ENCODE measurements around the gene PAOX.
"Not testable (repeated sequence)": the region's sequence is repeated elsewhere in the genome, so short reads cannot be mapped to it uniquely, and the experiment has no call there.

The PAOX gene

GRCh38 chr10:133365461-133366129 lies 13.5 kb upstream of the PAOX start:
- DNase-seq = no peak

GRCh38 chr10:133366130-133366478 lies 13.0 kb upstream of the PAOX start:
- no peak for DNase-seq

- DNase-seq = no peak
Observed at GRCh38 chr10:133366751-133367150, 12.3 kb upstream of the PAOX start.

GRCh38 chr10:133367461-133367860 lies 11.6 kb upstream of the PAOX start:
- DNase-seq = not testable (repeated sequence)

- DNase-seq = no peak
Observed at GRCh38 chr10:133368153-133368552, 10.9 kb upstream of the PAOX start.

- DNase-seq = no peak
Observed at GRCh38 chr10:133370030-133370786, 8.9 kb upstream of the PAOX start.

GRCh38 chr10:133372507-133372906 lies 6.6 kb upstream of the PAOX start:
- no peak for DNase-seq

- DNase-seq = peak; percentile 34 to 75
Observed at GRCh38 chr10:133373174-133374090, 5.6 kb upstream of the PAOX start, which contains the start of gene ECHS1. Gene ECHS1 (minus strand): TSS chr10:133373354. CDS start chr10:133373333, 21 bp downstream.

- DNase-seq = no peak
Observed at GRCh38 chr10:133375357-133376115, 3.5 kb upstream of the PAOX start.

GRCh38 chr10:133376183-133376582 lies 2.9 kb upstream of the PAOX start:
- not testable (repeated sequence) for DNase-seq

GRCh38 chr10:133377025-133377817 lies 1.8 kb upstream of the PAOX start:
- no peak for DNase-seq

GRCh38 chr10:133377818-133378250 lies 1.2 kb upstream of the PAOX start:
- no peak for DNase-seq

GRCh38 chr10:133378251-133379096 lies 588 bp upstream of the PAOX start:
- DNase-seq = peak in 1 of 2 experiments; percentile 13

- no peak for DNase-seq
Observed at GRCh38 chr10:133379801-133380666, 972 bp downstream of the PAOX start.

- no peak for DNase-seq
Observed at GRCh38 chr10:133381036-133381435, 2.0 kb downstream of the PAOX start.

GRCh38 chr10:133383551-133383950 lies 4.5 kb downstream of the PAOX start:
- DNase-seq = no peak

GRCh38 chr10:133384071-133384470 lies 5.0 kb downstream of the PAOX start:
- no peak for DNase-seq

GRCh38 chr10:133385214-133385613 lies 6.2 kb downstream of the PAOX start:
- DNase-seq = no peak

GRCh38 chr10:133386951-133387350 lies 7.9 kb downstream of the PAOX start:
- not testable (repeated sequence) for DNase-seq

Data from SW 1271 (cell line).